ENCODE data around the gene LSS.

LSS gene

DNA sequence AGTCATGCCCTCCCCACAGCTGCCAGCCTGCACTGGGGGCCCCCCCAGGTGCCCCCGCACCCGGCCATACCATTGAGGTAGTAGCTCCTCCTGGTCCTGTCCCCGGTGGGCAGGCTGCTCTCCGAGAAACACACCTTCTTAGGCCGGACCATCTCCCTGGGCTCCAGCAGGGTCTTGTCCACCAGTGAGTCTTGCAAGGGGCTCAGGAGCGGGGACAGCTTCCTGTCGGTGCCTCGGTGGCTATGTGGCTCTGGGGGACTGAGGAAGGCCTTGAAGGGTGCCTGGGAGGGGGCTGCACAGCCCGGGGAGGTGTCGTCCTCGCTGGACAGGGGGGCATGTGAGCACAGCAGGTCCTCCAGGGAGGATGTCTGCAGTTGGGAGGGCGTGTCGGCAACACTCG, 60.3 kb downstream of the LSS start:
- no peak for DNase-seq

DNA sequence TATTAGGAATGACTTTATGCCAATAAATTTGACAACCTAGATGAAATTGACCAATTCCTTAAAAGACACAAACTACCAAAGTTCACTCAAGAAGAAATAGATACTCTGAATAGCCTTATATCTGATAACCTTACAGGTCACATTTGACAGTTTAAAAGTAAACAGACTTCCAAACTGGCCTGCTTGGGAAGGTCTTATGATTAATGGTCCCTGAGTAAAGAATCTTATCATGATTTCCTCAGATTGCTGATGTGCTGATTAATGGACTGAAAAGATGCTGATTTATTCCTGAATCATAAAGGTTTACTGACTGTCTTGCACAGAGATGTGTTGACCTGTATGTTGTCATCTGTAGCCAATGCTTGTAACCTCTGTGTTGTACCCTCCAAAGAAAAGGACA, 63.5 kb downstream of the LSS start:
- DNase-seq = no peak

DNA sequence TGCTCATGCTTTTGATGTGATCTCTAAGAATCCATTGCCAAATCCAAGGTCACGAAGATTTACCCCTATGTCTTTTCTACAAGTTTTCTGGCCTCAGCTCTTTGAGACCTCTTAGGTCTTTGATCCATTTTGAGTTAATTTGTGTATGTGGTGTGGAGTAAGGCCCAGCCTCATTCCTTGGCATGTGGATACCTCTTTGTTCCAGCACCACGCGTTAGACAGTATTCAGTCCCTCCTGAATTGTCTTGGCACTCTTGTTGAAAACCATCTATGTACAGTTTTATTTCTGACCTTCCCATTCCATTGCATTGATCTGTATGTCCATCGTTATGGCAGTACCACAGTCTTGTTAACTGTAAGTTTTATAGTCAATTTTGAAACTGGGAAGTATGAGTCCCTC, 65.2 kb downstream of the LSS start:
- no peak for DNase-seq

DNA sequence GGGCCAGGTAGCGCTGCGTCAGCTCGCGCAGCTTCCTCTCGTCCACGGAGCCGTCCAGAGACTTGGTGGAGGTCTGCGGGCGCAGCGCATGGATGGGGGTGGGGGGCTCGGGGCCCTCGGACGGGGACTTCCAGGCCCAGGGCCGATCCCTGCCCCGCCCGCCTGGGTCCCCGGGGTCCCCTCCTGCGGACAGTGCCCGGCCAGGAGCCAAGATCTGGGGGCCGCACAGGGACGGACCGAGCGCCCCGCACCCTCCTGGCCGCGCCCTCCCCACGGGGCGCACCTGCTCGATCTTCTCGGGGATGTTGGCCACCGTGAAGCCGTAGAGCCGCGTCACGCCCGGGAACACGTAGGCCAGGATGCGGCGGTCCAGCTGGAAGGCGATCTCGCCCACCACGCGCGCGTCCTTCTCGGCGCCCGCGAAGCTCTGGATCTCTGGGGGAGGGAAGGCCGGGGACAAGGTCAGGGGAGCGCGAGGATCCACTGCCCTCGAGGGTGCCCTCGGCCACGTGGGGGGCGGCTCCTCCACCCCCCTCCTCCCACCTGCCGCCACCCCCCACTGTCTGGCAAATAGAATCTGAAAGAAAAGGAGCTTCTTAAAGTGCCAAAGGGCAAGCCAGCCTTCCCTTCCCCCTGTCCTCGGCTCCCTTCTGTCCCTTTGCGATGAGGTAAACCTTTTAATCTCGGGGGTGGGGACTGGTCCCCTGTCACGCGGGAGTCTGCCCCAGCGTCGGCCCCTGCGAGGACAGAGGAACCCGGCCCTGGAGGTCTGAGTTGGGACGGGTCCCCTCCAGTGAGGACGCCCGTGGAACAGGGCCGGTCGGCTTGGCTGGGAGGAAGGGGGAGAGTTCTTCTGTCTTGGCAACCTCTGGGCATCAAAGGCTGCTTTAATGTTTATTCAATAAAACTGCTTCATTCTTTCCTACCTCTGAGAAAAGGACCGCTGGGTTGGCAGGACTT, 66.7 kb downstream of the LSS start:
- no peak for DNase-seq

DNA sequence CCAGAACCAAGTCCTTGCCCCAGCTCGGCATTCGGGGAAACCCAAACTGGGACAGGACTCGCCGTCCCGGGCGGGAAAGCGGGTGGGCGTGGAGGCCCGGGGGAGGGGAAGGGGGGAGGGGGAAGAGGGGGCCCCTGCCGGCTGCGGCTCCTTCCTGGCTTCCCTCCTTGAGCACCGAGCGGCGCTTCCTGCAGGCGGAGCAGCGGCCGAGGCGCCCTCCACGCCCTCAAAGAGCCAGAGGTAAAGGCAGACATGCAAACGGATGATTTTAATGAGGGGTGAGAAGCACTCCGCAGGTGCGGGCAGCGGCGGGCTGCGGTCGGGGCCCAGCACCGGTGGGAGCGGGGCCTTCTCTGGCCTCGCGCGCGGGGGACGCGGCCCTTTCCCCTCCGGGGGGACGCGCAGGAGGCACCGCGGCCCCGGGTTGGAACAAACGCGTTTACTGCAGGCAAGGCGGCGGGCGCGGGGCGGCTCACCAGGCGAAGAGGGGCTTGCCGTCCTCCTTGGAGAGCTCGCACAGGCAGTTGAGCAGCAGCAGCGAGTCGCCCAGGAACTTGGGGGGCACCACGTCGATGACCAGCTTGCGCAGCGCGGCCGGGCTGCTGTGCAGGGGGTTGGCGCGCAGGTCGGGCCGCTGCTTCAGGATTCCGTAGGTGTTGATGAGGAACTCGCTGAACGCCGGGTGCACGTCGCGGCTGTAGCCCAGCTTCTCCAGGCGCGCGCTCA, 67.5 kb downstream of the LSS start:
- no peak for DNase-seq

DNA sequence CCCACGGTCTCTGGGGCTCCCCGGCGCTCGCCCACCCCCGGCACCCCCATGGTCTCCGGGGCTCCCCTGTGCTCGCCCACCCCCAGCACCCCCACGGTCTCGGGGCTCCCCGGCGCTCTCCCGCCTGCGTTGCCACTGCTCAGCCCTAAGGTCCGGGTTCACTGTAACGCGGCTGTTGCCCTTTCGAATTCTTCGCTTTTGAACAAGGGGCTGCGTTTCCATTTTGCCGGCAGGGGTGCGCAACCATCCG, 68.0 kb downstream of the LSS start:
- DNase-seq = no peak

DNA sequence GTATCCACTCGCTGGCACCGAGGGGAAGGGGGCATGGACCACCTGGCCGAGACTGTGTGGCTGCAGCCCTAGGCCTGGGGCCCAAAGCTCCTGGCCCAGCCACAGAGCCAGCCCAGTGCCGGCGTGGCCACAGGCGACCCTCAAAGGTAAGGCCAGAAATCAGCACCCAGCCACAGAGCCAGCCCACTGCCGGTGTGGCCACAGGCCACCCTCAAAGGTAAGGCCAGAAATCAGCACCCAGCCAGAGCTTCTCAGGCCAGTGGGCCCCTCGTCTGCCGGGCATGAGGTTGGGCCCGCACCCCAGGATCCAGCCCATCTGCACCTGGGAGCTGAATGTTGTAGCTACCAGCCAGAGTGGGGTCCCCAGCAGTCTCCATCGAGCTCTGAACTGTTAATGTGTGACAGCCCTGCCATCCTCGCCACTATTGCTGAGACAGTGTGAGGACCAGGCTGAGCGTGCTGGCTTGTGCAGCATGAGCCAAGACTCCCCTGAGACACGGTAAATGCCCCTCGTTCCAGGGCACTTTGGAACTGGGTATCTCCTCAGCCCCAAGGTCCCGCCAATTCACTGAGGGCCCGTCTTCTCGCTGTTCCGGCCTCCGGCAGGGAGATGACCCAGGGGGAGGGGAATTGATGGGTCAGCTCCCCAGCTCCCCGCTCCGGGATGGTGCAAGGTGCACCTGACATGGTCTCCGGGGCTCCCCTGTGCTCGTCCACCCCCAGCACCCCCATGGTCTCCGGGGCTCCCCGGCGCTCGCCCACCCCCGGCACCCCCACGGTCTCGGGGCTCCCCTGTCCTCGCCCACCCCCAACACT, 68.5 kb downstream of the LSS start:
- DNase-seq = no peak

DNA sequence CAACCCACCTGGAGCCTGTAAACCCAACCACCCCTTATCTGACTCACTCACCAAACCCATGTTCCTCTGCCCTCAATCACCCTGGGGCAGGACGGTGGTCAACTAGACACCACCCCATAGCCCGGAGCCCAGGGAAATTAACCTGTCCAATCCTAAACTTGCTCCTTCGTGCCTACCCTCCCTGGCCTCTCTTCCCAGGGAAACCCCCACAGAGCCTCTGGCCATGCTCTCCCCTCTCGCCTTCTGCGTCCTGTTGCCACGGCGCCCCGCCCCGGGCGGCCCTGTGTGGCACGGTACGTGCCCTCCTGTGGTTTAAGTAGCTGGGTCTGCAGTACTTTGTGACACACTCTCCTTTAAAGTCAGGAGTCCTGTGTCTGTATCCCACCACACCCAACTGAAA, 69.2 kb downstream of the LSS start:
- DNase-seq = no peak

DNA sequence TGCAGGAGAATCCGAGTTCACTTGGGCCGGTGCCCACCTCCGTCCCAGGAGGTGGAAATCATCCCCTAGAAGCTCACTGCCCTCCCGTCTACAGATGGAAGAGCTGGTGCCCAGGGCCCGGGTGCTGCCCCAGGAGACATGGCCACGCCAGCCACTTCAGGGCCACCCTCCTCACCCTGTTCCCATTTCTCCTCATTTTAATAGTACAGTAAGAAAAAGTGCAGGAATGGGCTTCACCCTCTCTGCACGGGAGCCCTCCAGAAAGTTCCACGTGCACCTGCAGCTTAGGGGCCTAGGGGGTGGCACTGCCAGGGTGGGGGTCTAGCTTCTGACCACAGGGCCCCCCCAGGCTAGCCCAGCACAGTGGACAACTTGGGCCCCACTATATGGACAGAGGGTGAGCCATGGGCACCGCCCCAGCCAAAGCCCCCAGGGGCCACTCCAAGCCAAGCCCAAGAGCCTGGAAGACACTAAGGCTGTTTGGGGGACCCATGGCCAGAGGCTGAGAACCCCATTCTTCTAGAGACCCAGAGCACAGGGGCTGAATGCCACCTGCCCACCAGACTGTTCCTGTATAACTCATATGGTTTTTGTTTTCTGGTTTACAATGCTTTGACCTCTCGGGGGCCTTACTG, 69.8 kb downstream of the LSS start:
- no peak for DNase-seq

DNA sequence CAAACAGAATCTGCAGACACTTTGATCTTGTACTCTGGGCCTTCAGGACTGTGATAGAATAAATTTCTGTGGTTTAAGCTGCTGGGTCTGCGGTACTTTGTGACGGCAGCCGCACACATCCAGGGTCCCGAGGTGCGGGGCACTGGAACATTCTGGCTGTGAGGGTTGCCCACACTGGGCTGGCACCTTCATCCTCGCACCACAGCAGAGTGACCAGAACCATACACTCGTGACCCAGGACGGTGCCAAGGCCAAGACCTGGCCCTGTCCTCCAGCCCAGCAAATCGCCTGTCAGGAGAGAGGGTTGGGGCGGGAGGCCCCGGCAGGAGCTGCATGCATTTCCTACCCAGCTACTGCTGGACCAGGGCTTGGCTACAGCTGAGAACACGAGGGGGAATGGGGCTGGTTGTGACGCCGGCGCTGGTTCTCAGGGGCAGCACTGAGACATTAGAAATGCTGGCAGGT, 70.6 kb downstream of the LSS start:
- no peak for DNase-seq

DNA sequence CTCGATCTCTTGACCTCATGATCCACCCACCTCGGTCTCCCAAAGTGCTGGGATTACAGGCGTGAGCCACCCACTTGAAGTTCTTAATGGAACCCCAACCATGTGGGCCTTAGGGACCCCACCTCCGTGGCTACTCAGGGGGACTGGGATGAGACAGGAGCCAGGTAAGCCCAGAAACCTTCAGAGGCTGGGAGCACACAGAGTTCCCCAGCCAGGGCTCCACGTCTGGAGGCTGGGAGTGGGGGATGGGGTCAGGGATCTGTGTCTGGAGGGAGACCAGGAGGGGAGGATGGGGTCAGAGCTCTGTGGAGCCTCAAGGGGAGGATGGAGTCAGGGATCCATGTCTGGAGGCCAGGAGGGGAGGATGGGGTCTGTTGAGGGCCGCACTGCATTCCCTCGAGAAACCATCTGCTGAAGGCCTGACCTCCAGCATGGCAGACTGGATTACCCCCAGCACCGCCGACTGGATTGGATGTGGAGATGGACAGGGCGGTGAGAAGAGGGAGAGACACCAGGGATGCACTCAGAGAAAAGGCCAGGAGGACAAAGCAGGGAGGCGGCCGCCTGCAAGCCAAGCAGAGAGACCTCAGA, 71.1 kb downstream of the LSS start:
- DNase-seq = no peak

DNA sequence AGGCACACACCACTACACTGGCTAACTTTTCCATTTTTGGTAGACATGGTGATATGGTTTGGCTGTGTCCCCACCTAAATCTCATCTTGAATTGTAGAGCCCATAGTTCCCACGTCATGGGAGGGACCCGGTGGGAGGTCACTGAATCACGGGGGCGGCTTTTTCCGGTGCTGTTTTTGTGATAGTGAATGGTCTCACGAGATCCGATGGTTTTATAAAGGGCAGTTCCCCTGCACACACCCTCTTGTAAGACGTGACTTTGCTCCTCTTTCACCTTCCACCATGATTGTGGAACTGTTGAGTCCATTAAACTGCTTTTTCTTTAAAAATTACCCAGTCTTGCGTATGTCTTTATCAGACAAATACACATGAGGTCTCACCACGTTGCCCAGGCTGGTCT, 71.9 kb downstream of the LSS start:
- DNase-seq = no peak

DNA sequence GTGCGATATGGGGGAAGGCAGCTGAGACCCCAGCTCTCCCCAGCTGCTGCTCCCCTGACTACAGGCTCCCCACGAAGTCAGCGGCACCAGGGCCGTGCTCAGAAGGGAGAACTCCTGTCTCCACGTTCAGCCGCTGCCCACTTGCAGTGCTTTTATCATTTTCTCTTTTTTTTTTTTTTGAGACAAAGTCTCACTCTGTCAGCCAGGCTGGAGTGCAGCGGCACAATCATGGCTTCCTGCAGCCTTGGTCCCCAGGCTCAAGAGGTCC, 72.3 kb downstream of the LSS start:
- DNase-seq = no peak

DNA sequence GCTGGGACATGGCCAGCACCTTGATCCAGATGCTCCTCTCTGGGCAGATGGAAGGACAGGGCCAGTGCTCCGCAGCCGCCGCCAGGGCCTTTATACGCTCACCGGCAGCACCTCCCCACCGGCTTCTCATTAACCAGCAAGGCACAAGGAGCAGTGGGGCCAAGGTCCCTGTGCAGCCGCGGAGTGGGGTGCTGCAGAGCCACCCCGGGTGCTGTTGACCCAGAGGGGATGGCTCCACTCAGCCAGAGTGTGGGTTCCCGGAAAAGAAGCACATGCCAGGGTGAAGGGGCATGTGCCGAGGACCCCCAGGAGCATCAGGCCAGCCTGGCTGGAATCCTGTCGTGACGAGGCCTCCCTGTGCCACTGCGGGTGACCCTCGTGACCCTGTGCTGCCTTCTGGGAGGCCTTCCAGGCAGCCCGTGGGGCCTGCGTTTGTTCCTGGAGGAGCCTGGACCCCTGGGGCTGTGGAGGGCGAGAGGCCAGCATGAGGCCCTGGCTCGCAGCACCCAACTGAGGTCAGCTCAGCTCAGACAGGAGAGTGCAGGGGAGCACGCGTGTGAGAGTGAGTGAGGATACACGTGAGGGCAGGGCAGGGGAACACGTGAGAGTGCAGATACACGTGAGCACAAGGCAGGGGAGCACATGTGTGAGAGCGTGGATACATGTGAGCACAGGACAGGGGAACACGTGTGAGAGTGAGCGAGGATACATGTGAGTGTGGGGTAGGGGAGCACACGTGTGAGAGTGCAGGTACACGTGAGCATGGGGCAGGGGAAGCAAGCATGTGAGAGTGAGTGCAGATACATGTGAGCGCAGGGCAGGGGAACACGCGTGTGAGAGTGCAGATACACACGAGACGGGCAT, 72.8 kb downstream of the LSS start, which contains the start of gene FTCD:
FTCD (minus strand) TSS at position 66 of the 864 bp plus-strand sequence; CDS start at position 10, 56 bp downstream.
- DNase-seq = no peak

DNA sequence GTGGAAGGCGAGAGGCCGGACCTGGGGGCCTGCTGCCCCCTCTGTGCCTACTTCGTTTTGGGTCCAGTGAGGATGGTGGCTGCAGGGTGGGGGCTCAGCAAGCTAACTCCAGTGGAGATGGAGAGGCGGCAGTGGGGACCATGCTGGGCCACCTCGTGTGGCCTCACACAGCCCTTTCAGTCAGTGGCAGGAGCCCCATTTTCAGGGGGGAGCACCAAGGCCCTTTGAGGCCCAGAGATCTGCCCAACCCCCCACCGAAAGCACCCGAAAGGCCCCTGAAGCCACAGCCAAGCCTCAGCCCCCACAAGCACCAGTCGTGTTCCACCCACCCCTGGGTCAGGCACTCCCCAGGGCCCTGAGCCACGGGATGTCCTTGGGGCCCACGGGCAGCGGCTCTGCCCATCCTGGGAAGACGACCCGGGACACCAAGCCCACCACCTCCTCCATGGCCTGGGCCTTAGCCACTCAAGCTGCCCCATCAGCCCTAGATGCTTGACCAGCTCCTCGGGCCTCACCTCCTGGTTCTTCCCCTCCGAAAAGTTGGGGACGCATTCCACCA, 73.5 kb downstream of the LSS start:
- DNase-seq = no peak

DNA sequence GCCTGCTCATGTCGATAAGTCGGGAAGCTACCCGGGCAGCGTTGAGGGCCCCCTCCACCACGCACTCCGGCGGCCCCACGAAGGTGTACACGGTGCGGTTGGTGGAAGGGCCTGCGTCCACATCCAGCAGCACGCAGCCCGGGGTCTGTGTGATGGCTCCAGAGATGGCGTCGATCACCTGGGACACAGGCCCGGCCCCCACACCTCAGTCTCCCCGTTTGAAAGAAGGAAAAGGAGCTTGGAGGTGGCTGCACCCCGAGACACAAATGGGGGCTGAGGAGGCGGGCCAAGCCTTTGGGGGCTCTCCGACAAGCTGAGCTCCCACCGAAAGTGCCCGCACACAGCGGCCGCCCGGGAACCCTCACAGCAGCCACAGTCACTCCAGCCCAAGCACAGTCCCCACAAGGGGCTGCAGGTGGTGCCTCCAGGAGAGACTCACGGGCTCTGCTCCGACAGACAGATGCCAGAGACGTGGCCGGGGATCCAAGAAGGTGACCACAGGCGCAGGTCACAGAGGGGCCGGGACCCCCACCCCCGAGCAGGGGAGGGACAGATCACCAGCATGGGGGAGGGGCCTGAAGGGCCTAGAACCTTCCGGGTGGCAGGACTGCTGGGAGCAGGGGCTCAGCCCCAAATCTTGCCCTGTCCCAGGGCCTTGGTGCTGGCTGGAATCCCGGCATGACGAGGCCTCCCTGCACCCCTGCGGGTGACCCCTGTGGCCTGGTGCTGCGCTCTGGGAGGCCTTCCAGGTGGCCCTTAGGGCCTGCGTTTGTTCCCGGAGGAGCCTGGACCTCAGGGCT, 74.2 kb downstream of the LSS start:
- DNase-seq = no peak

DNA sequence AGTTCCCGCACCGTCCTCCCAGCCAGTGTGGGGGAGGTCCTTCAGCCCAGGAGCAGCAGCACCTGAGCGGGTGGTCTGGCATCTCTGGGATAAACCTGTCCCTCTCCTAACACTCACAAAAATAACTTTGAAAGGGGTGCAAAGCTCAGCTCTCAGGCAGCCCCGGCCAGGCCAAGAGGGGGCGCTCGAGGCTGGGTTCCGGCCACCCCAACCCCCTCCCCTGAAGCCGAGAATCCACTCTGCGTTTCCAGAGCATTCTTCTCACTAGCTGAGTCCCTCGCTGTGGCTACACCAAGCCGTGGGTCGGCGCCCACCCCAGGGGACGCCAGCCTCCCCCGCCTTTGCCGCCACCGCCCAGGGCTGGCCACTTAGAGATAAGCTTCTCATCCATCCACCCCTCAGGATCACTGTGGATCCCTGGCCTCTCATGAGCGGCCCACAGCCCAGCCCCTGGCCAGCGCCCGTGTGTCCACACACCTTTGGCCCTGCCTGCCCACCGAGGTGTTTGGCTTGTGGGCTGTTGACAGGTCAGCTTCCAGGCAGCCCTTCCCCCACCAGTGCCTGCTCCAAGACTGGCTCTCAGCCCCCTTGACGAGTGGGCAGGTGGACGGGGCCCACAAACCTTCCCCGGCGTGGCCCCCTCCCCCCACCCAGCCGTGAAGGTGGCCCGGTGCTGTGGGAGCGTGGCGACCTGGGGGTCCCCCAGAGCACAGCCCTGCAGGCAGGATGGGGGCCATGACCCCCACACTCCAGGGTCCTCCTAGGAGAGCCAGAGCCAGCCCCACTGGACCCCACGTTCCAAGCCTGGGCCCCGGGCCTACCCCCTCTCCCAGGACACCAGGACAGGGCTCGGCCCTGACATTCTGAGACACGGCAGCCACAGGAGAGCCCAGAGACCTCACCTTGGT, 75.1 kb downstream of the LSS start:
- DNase-seq = peak in 2 of 4 experiments; percentile 13 to 25

DNA sequence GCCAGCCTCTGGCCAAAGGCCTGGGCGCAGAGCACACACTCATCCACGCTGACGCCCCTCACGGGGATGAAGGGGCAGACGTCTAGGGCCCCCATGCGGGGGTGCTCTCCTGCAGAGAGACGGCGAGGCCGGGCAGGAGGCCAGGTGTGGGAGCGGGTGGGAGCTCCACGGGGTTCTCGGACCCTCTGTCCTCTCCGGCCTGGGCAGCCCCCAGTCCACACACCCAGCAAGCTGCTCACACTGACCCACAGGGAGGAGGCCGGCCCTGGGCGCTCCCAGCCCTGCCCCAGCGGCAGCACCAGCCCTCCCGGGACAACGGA, 75.7 kb downstream of the LSS start:
- no peak for DNase-seq
